ENCODE results near the gene ABI1. TPM values are rescaled to one million over a fixed set of nuclear protein-coding genes. Genes with fewer than 3 reads are reported as not detected.

ABI1 gene
- total and polyA plus RNA-seq, 2 of the 13 experiments (the other 11 are each of a cell fraction or from before 2014, with no cell fraction given): 20.9 to 22.9 TPM

DNA sequence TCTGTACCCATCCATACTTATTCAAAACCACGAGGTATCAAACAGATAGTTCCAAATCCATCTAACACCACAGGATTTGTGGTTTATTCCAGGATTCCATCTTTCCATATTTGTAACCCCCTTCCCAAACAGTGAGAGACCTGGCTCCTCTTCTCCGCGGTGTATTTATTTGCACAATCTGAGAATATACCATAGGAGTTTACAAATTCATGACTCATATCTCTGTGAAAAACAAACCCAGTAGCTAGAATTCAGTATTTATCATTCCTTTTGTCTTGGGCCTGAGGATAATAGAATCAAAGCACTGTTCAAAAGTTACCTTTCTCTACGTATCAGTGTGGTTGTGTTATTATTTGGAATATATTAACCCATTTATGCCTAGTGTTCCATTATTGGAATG is 131.4 kb downstream of the ABI1 start:
- no peaks in the 10 kb centered on the region for H4K20me1 ChIP-seq (ENCODE audit: insufficient read depth, low read length)
- no peak overlapping the region for H3K4me3 ChIP-seq (replicated peaks in 1 of 3; ENCODE audit: insufficient read depth in 1 of 3, low read depth in 2 of 3, low read length in 3 of 3)
- no TSS peak for BruUV-seq (replicated peaks)
- in situ Hi-C loops (cut with HindIII; ENCODE audit: extremely low pct_ligation_motif_present, low pct_unique_long_range_greater_than_20kb): loop anchor here (5.0 kb wide), 1 partner anchor 148 kb away; no protein-coding TSS in a partner anchor
- H3K4me1 ChIP-seq (ENCODE audit: insufficient read depth, low read length): peaks cover 16% of the 10 kb centered on the region
- no peak for FAIRE-seq
- no peak overlapping the region for H3K9ac ChIP-seq (ENCODE audit: insufficient read depth, low read depth, low read length)
- ChIA-PET POLR2A (interaction anchor here (0.9 kb wide), 1 partner anchor 511 kb away, joined by 3 read pairs; no protein-coding TSS in a partner anchor), CTCF (ENCODE audit: low intra/inter-chr PET ratio, low total read pairs) (interaction anchor here (1.2 kb wide), 1 partner anchor 153 kb away, joined by 3 read pairs; no protein-coding TSS in a partner anchor)
- intact Hi-C loops (cut with micrococcal nuclease; ENCODE audit: unreplicated experiment): loop anchor here (5.0 kb wide), 1 partner anchor 392 kb away; no protein-coding TSS in a partner anchor
- TF ChIP-seq CEBPG (CRISPR knock-in tag; IDR thresholded peaks at IDR 0.05) (no peak), RNF2 (conservative IDR thresholded peaks at IDR 0.05; ENCODE audit: low read depth) (no peak), YY1 (IDR thresholded peaks at IDR 0.05; ENCODE audit: insufficient read depth, insufficient replicate concordance, low read depth, low read length) (no peak), ZNF563 (CRISPR knock-in tag; IDR thresholded peaks at IDR 0.05) (no peak)
- H3K79me2 ChIP-seq (ENCODE audit: insufficient read depth, low read length): no peaks in the 10 kb centered on the region
- no peak overlapping the region for H3K4me2 ChIP-seq (ENCODE audit: low read depth, low read length)
- H3K27me3 ChIP-seq (ENCODE audit: control insufficient read depth in 1 of 2, insufficient read depth in 2 of 2, low read length in 2 of 2): no peaks in the 10 kb centered on the region
- DNase-seq (ENCODE audit: low spot score): no peak
- H2AFZ ChIP-seq (ENCODE audit: low read length): no peak overlapping the region
- no peak for ATAC-seq
- no peaks in the 10 kb centered on the region for H3K9me3 ChIP-seq (ENCODE audit: low read length)
- H3K36me3 ChIP-seq (replicated peaks in 1 of 2; ENCODE audit: control insufficient read depth in 1 of 2, insufficient read depth in 2 of 2, low read length in 2 of 2): peaks cover 8 to 36% of the 10 kb centered on the region in 2 experiments; a peak in 4 of 5 replicates
- 73% methylated on average over 4 of the region's 4 CpGs for WGBS (ENCODE audit: low lambda C conversion rate)
- H3K27ac ChIP-seq (ENCODE audit: extremely low read length, insufficient read depth, low read length): no peak overlapping the region

DNA sequence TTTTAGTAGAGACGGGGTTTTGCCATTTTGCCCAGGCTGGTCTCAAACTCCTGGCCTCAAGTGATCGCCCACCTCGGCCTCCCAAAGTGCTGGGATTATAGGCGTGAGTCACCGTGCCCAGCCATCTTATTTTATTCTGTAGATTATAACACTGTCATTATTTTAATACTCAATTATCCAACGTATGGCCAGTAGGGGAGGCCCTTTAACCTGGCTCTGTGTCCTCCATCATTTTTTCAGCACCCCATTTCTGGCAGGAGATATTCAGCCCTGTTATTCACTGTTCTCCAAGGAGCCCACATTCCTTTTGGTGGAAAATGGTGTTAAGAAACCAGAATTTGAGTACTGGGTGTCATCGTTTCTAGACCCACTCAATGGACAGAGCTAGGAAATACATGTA is 131.8 kb downstream of the ABI1 start:
- TF ChIP-seq, protein P1, sequence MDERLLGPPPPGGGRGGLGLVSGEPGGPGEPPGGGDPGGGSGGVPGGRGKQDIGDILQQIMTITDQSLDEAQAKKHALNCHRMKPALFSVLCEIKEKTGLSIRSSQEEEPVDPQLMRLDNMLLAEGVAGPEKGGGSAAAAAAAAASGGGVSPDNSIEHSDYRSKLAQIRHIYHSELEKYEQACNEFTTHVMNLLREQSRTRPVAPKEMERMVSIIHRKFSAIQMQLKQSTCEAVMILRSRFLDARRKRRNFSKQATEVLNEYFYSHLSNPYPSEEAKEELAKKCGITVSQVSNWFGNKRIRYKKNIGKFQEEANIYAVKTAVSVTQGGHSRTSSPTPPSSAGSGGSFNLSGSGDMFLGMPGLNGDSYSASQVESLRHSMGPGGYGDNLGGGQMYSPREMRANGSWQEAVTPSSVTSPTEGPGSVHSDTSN (CRISPR knock-in tag; IDR thresholded peaks at IDR 0.05): no peak
- TF ChIP-seq, protein P2, sequence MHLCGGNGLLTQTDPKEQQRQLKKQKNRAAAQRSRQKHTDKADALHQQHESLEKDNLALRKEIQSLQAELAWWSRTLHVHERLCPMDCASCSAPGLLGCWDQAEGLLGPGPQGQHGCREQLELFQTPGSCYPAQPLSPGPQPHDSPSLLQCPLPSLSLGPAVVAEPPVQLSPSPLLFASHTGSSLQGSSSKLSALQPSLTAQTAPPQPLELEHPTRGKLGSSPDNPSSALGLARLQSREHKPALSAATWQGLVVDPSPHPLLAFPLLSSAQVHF (CRISPR knock-in tag; IDR thresholded peaks at IDR 0.05): no peak
- no peak for TF ChIP-seq ZSCAN25 (CRISPR knock-in tag; IDR thresholded peaks at IDR 0.05)
- Histone ChIP-seq H3K27ac (ENCODE audit: extremely low read length, insufficient read depth, low read length) (no peak overlapping the region), H4K20me1 (ENCODE audit: insufficient read depth, low read length) (no peaks in the 10 kb centered on the region), H3K9me3 (ENCODE audit: low read length) (no peaks in the 10 kb centered on the region), H3K4me1 (ENCODE audit: insufficient read depth, low read length) (peaks cover 12% of the 10 kb centered on the region), H3K4me3 (replicated peaks in 1 of 3; ENCODE audit: insufficient read depth in 1 of 3, low read depth in 2 of 3, low read length in 3 of 3) (no peak overlapping the region), H3K4me2 (ENCODE audit: low read depth, low read length) (no peak overlapping the region), H3K27me3 (ENCODE audit: control insufficient read depth in 1 of 2, insufficient read depth in 2 of 2, low read length in 2 of 2) (no peaks in the 10 kb centered on the region), H2AFZ (ENCODE audit: low read length) (no peak overlapping the region), H3K79me2 (ENCODE audit: insufficient read depth, low read length) (no peaks in the 10 kb centered on the region), H3K9ac (ENCODE audit: insufficient read depth, low read depth, low read length) (no peak overlapping the region), H3K36me3 (replicated peaks in 1 of 2; ENCODE audit: control insufficient read depth in 1 of 2, insufficient read depth in 2 of 2, low read length in 2 of 2) (peaks cover 10 to 40% of the 10 kb centered on the region in 2 experiments; a peak in 4 of 5 replicates)
- CTCF ChIA-PET (ENCODE audit: low intra/inter-chr PET ratio, low total read pairs): interaction anchor here (1.2 kb wide), 1 partner anchor 153 kb away, joined by 3 read pairs; no protein-coding TSS in a partner anchor
- 96% methylated on average over 7 of the region's 7 CpGs for WGBS (ENCODE audit: low lambda C conversion rate)
- BruUV-seq (replicated peaks): no TSS peak
- no peak for DNase-seq (ENCODE audit: low spot score)
- intact Hi-C loops (cut with micrococcal nuclease; ENCODE audit: unreplicated experiment): loop anchor here (5.0 kb wide), 1 partner anchor 392 kb away; no protein-coding TSS in a partner anchor
- in situ Hi-C loops (cut with HindIII; ENCODE audit: extremely low pct_ligation_motif_present, low pct_unique_long_range_greater_than_20kb): loop anchor here (5.0 kb wide), 1 partner anchor 148 kb away; no protein-coding TSS in a partner anchor
- POLR2A ChIA-PET: no interaction called here
- FAIRE-seq: no peak
- no peak for ATAC-seq
